GM19328 (cell line): Measurements from ENCODE around the gene FOXJ3.

Experiments used
- ATAC-seq: cut with Tn5 transposase; IDR thresholded peaks from one replicate; pipeline ENCODE4 v1.9.1; 2021; ENCODE audit warnings: mild to moderate bottlenecking, moderate library complexity; ENCODE audit not compliant: unreplicated experiment

FOXJ3 gene

GRCh38 chr1:42195841-42196240 is 139.2 kb downstream of the FOXJ3 start:
- no peak for ATAC-seq

- no peak for ATAC-seq
Observed at GRCh38 chr1:42192106-42192505, 142.9 kb downstream of the FOXJ3 start.

- ATAC-seq, result no peak
Observed at GRCh38 chr1:42191319-42191718, 143.7 kb downstream of the FOXJ3 start.

GRCh38 chr1:42189931-42190853 is 144.8 kb downstream of the FOXJ3 start:
- no peak for ATAC-seq

- no peak for ATAC-seq
Observed at GRCh38 chr1:42186152-42186551, 148.9 kb downstream of the FOXJ3 start.

GRCh38 chr1:42184616-42185015 is 150.4 kb downstream of the FOXJ3 start:
- no peak for ATAC-seq

GRCh38 chr1:42183957-42184268 is 151.1 kb downstream of the FOXJ3 start:
- no peak for ATAC-seq

GRCh38 chr1:42183210-42183956 is 151.7 kb downstream of the FOXJ3 start:
- no peak for ATAC-seq

- no peak for ATAC-seq
Observed at GRCh38 chr1:42181687-42182086, 153.3 kb downstream of the FOXJ3 start.

GRCh38 chr1:42179900-42180329 is 155.1 kb downstream of the FOXJ3 start:
- no peak for ATAC-seq

GRCh38 chr1:42179275-42179674 is 155.8 kb downstream of the FOXJ3 start:
- ATAC-seq, result no peak

GRCh38 chr1:42178249-42178648 is 156.8 kb downstream of the FOXJ3 start:
- ATAC-seq, result no peak

GRCh38 chr1:42177541-42177981 is 157.5 kb downstream of the FOXJ3 start:
- ATAC-seq, result no peak

GRCh38 chr1:42176902-42177519 is 158.0 kb downstream of the FOXJ3 start:
- no peak for ATAC-seq

- ATAC-seq, result no peak
Observed at GRCh38 chr1:42175314-42176054, 159.6 kb downstream of the FOXJ3 start.

GRCh38 chr1:42173961-42174735 is 160.9 kb downstream of the FOXJ3 start:
- ATAC-seq, result no peak

GRCh38 chr1:42173155-42173933 is 161.7 kb downstream of the FOXJ3 start:
- no peak for ATAC-seq

GRCh38 chr1:42172381-42173133 is 162.5 kb downstream of the FOXJ3 start:
- ATAC-seq, result no peak
